ENCODE measurements around the gene CDON.

The CDON gene

GRCh38 chr11:125960771-125961170 lies 101.9 kb downstream of the CDON start:
- H3K4me3 ChIP-seq (replicated peaks in 1 of 2; ENCODE audit: low read depth in 2 of 2, low read length in 2 of 2), result no peak overlapping the region
- TF ChIP-seq CTCF (IDR thresholded peaks at IDR 0.05; ENCODE audit: low read depth, low read length), result no peak
- no peak for DNase-seq (ENCODE audit: low read depth in 2 of 2)

GRCh38 chr11:125959931-125960330 lies 102.7 kb downstream of the CDON start:
- no peak overlapping the region for H3K4me3 ChIP-seq (replicated peaks in 1 of 2; ENCODE audit: low read depth in 2 of 2, low read length in 2 of 2)
- no peak for DNase-seq (ENCODE audit: low read depth in 2 of 2)
- TF ChIP-seq CTCF (IDR thresholded peaks at IDR 0.05; ENCODE audit: low read depth, low read length), result no peak

GRCh38 chr11:125959511-125959910 lies 103.2 kb downstream of the CDON start:
- TF ChIP-seq CTCF (IDR thresholded peaks at IDR 0.05; ENCODE audit: low read depth, low read length), result no peak
- DNase-seq (ENCODE audit: low read depth in 2 of 2), result no peak
- no peak overlapping the region for H3K4me3 ChIP-seq (replicated peaks in 1 of 2; ENCODE audit: low read depth in 2 of 2, low read length in 2 of 2)

- DNase-seq (ENCODE audit: low read depth in 2 of 2), result no peak
- no peak for TF ChIP-seq CTCF (IDR thresholded peaks at IDR 0.05; ENCODE audit: low read depth, low read length)
- H3K4me3 ChIP-seq (replicated peaks in 1 of 2; ENCODE audit: low read depth in 2 of 2, low read length in 2 of 2), result no peak overlapping the region
These were observed 103.7 kb downstream of the CDON start for GRCh38 chr11:125958872-125959400.

- DNase-seq (ENCODE audit: low read depth in 2 of 2), result no peak
- no peak overlapping the region for H3K4me3 ChIP-seq (replicated peaks in 1 of 2; ENCODE audit: low read depth in 2 of 2, low read length in 2 of 2)
- no peak for TF ChIP-seq CTCF (IDR thresholded peaks at IDR 0.05; ENCODE audit: low read depth, low read length)
These were observed 104.9 kb downstream of the CDON start for GRCh38 chr11:125957618-125958332.

GRCh38 chr11:125956391-125957134 lies 106.1 kb downstream of the CDON start:
- H3K4me3 ChIP-seq (replicated peaks in 1 of 2; ENCODE audit: low read depth in 2 of 2, low read length in 2 of 2), result no peak overlapping the region
- peak; percentile 9 to 81 for DNase-seq (ENCODE audit: low read depth in 2 of 2)
- TF ChIP-seq CTCF (IDR thresholded peaks at IDR 0.05; ENCODE audit: low read depth, low read length), result no peak
